Choroid plexus epithelial cell (primary cell): ENCODE data around the gene FIGN.

Experiments
- DNase-seq: peaks from one replicate; pipeline ENCODE4 v3.0.0-alpha.2; 2010; ENCODE audit warnings: low read depth
- H3K4me3 ChIP-seq: 2 replicates; pipeline ENCODE4 v1.5.1; 2011; ENCODE audit warnings: low read depth, mild to moderate bottlenecking, control low read depth, low read length, moderate library complexity
- TF ChIP-seq, protein P1 (sequence below): conservative IDR thresholded peaks from 2 replicates; pipeline ENCODE4 v1.5.1; 2011; ENCODE audit warnings: low read depth, mild to moderate bottlenecking, control low read depth, inconsistent platforms, low read length, moderate library complexity

Gene FIGN

DNA sequence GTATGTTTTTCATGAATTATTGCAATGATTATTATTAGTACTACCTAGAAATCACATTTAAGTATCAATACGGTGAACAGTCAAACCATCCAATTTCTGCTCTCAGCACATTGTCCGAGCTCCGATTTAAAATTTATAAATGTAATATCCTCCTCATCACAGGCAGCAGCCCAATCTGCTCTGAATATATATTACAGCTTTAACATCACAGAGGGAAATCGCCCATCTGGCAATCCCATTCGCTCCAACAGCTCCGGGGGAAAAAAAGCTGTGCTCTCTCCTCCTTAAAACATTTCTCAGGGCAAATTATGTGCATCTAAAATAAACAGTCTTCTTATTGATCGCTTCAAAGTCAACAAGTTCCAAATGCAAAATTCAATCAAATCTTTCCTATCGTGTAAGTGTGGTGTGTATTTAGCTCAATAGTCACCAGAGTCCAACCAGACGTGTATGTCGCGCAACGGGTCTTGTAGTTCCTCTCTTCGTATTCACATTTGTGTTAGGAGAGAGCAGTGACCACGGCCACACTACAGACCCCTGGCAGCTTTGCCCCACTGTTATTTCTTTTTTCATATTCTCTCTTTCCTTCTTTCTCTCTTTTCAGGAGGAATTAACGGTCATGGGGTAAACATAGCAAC is 2.4 kb downstream of the FIGN start:
- DNase-seq: peak; percentile 43
- TF ChIP-seq, protein P1, sequence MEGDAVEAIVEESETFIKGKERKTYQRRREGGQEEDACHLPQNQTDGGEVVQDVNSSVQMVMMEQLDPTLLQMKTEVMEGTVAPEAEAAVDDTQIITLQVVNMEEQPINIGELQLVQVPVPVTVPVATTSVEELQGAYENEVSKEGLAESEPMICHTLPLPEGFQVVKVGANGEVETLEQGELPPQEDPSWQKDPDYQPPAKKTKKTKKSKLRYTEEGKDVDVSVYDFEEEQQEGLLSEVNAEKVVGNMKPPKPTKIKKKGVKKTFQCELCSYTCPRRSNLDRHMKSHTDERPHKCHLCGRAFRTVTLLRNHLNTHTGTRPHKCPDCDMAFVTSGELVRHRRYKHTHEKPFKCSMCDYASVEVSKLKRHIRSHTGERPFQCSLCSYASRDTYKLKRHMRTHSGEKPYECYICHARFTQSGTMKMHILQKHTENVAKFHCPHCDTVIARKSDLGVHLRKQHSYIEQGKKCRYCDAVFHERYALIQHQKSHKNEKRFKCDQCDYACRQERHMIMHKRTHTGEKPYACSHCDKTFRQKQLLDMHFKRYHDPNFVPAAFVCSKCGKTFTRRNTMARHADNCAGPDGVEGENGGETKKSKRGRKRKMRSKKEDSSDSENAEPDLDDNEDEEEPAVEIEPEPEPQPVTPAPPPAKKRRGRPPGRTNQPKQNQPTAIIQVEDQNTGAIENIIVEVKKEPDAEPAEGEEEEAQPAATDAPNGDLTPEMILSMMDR: no peak
- H3K4me3 ChIP-seq: peak overlapping the region; percentile 85

DNA sequence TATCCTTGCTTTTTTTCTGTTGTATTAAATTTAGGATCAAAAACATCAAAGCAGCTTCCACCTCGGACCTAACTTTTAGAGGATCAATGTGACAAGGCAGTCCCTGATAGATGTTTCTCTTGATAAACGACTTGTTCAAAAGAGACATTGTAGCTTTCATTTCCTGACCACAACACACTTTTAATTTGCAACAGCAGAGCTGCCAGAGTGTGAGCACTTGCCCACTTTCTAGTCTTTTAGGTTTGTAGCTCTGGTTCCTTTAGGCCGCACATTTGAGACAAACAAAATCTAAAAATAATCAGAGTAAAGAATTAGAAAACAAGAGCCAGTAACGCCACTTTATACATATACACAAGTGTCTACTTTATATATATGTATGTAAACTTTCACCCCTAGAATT is 3.1 kb downstream of the FIGN start:
- DNase-seq: no peak
- TF ChIP-seq, protein P1: no peak
- peak overlapping the region; percentile 85 for H3K4me3 ChIP-seq

DNA sequence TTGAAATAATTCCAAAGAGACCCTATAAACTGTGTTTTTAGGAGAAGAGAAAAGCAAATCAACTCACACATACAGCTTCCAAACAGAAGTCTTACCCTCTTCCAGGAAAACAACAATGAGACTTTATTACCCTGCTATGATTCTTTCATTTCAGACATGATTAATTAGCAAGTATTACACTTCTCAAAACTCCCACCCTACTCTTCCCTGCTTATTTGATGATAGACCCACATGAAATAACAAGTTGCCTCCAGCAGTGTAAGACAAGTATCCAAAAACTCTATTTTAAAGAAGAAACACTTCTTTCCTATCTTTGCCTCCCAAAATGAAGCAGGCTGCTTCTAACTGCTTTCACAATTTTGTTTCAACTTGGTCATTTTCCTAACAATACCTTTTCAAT is 4.1 kb downstream of the FIGN start:
- H3K4me3 ChIP-seq: no peak overlapping the region
- DNase-seq: no peak
- TF ChIP-seq, protein P1: no peak

DNA sequence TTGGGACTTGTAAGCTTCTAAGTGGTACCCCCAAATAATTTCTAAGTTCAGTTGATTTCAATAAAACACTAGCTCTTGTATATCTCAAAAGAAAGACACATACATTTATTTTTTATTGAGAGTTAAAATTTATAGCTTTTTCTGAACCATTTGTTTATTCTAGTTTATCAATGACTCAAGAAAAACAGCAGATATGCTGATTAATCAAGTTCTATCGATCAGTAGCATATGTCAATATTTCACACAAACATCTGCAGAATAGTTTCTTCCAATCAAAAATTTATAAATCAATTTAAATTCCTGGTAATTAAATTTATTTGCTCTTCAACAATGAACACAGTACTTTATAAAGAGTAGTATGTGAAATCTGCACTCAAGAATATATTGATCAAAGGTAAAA is 5.3 kb downstream of the FIGN start:
- TF ChIP-seq, protein P1: no peak
- H3K4me3 ChIP-seq: no peak overlapping the region
- DNase-seq: no peak

DNA sequence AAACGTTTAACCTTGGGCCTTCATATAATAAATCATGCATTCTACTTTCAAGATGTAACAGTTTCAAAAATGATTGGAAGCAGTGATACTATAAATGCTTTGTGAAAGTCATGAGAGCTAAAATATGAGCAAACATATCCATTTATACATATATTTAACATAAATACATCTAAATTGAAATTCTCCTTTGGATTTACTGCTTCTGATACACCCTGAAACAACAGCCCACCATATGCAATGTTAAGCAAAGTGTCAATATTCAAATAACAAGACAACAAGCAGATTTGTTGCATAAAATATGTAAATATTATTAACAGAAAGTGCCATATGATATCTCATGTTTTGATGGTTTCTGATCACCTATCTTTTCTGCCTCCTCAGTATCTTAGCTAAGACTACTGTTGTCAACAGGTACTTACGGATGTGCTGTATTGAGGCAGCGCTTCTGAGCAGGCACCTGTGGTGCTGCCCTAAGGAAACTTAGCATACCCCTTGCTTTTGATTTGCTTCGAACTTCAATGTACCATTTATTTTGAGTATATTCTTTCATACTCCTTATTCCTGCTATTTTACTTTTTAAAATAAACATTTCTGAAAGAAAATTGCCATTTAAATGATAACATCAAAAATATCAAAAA is 6.1 kb downstream of the FIGN start:
- DNase-seq: no peak
- TF ChIP-seq, protein P1: no peak
- H3K4me3 ChIP-seq: no peak overlapping the region

DNA sequence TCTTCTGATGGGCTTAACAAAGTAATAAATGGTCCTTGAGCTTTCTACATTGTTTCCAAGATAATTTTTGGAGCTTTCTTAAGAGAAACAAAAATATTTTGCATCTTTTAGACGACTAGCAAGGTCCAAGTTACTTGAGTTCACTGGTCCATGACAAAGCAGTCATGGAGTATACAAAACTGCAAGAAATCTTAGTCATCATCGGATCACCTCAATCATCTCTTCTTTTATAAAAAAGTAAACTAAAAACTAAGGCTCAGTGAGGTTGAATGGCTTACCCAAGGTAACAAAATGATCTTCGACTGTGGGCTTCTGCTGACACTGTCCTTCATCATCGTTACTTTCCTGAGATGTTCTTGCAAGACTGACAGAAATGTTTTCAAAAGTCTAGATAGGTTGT is 11.9 kb downstream of the FIGN start:
- TF ChIP-seq, protein P1: no peak
- no peak overlapping the region for H3K4me3 ChIP-seq
- no peak for DNase-seq

DNA sequence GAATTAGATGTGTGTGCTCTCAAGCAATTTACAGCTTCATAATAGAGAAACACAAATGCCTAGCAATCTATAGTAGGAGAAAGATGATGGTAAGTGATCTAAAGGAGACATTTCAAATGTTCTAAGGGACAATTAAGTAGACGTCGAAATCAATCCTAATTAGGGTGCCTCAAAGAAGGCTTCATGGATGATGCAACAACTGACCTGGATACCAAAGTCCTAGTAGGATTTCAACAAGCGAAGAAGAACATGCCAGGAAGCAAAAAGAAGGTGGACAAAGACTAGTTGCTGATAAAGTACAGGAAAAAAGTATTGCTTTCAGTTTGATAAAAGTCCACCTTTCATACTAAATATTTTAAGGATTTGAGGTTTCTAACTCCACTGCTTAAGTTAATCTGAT is 12.5 kb downstream of the FIGN start:
- TF ChIP-seq, protein P1: no peak
- no peak for DNase-seq

More for the DNA sequence above, 12.5 kb downstream of the FIGN start:
- no peak overlapping the region for H3K4me3 ChIP-seq
